T1000 (cell line): ENCODE results near the gene UNC5B.

Source experiments
- DNase-seq: peaks from one replicate; lab custom pipeline; 2025; ENCODE audit warnings: mixed read lengths; lab: John Stamatoyannopoulos, UW

Gene UNC5B

DNA sequence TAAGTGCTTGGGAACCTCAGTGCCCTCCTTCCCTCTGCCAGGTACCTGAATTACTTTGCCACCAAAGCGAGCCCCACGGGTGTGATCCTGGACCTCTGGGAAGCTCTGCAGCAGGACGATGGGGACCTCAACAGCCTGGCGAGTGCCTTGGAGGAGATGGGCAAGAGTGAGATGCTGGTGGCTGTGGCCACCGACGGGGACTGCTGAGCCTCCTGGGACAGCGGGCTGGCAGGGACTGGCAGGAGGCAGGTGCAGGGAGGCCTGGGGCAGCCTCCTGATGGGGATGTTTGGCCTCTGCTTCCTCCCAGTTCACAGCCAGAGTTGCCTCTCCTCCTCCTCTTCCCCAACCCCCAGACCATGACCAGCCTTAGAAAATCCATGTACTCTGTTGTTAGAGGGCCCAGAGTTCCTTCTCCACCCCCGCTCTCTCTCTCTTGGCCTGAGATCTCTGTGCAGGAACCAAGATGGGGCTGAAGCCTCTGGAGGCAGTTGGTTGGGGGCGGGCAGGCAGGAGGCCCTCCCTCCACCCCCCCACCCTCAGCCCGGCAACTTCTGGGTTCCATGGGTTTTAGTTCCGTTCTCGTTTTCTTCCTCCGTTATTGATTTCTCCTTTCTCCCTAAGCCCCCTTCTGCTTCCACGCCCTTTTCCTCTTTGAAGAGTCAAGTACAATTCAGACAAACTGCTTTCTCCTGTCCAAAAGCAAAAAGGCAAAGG, 86.9 kb downstream of the UNC5B start:
- no peak for DNase-seq

DNA sequence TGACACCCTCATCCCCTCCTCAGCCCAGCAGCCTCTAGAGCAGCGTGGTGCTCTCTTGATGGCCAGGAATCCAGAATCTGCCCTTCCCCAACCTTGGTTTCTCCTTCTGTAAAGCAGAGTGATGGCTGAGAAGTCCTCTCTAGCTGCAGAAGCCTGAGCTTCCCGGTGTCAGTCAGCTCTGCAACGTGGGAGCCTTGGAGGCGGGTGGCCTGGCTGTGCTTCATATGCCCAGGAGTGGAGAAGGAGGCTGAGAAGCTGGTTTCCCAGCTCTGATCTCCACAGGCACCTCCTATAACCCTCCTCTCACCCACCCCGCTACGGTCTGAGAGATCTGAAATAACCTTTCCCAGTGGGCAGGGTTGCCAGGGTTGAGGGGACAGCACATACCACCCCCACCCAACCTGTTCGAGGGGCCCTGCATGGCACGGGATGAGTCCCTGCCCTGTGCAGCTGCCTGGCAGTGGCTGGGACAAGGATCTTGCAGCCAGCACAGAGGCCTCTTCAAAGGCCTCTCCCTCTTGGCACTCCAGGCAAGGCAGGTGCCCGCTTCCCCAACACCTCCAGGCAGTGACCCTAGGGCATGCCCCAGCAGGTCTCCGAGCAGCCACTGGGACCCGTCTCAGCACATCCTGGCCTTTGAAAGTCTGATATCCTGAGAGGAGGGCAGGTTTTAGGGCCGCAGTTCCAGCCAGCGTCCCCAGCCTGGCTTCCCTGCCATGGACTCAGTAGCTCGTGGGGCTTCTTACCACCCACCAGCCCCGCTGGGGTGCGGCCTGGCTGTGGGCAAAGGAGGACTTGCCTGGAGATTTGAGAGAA, 88.4 kb downstream of the UNC5B start:
- no peak for DNase-seq

GRCh38 chr10:71301371-71301916, 89.1 kb downstream of the UNC5B start:
- no peak for DNase-seq

GRCh38 chr10:71302451-71302850, 90.1 kb downstream of the UNC5B start:
- DNase-seq: no peak

DNA sequence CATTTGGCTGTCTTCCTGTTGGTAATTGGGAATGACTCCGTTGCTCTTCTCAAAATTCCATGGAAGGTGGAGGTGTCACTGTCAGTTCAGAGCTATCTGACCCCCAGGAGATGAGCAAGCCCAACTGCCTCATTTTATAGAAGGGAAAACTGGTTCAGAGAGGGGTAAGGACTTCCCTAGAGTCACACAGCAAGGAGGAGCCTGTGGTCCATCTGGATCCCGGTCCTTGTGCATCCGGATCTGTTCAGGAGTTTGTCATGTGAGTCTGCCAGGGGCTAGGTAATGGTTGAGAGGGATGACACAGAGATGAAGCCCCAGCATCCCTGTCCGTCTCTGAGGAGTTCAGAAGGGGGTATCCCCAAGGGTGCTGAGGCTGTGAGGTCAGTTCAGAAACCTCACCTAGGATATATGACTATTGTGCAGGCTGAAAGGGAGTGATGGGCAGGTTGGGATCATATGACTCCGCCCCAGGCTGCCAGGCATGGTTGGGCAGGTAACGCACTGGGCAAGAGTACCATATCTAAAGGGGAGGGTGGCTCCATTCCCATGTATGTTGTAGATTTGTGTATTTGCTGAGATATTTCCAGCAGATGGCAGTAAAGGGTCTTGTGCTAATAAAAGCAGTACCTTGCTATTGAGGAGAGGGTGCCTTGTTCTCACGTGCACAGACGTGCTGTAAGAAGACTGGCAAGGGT, 90.7 kb downstream of the UNC5B start:
- no peak for DNase-seq

DNA sequence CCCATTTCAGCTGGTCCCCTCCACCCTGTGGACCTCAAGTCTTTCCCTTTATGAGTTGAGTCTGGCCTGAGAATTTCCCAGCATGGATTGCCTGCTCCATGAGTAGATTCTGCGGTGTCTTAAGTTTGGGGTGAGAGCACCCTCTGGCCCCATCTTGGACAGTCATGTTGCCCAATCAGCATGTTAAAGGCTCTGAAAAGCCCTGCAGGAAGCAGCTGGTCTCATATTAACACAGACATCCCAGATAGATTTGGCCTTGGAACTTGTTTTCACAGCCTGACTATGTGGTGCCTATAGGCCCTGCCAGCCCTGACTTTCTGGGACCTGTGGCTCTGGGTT, 91.2 kb downstream of the UNC5B start:
- DNase-seq: no peak

- DNase-seq: no peak
Measured at GRCh38 chr10:71304914-71305313, 92.5 kb downstream of the UNC5B start.

DNA sequence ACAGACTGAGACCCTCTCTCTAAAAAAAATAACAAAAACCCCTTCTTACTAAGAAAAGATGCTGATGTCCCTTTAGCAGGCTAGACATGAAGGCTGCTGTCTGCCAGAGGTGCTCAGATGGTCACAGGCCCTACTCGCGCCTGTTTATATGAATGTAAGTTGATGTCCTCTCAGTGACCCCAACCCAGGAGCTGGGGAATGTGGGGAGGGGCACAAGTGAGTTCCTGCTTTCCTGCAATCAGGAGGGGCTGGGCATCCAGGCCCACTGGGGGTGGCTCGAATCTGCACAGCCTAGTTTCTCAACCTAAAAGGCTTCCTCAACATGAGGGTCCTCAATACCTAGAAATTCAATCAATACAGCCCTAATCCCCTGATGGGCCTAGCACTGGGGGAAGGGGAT, 94.6 kb downstream of the UNC5B start:
- no peak for DNase-seq

DNA sequence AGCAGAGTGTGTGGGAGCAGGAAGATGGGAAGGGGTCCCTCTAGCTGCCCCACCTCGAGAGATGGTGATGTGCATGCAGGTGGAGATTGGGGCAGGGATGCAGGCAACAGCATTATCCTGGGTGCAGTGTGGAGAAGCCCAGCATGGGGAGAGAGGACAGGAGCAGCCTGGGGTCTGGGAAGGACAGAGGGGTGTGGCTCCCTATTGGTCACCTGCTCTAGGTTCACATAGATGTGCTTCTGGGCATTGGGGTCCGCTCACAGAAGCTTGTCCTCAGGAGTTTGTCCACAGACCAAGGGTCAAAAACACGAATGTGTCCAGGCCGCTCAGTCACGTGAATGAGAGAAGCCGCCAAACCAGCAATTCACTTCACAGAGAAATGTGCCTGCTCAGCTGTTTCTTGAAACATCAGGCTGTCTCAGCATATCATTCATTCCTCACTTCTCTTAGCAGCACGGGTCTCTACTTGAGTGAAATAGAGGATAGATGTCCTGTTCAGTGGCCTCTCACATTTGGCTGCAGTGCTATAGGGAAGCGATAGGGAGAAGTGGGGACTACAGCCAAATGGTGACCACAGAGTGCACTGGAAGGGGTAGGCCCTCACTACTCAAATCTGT, 95.2 kb downstream of the UNC5B start:
- DNase-seq: no peak

- no peak for DNase-seq
Measured at GRCh38 chr10:71308244-71308643, 95.9 kb downstream of the UNC5B start.

- DNase-seq: no peak
Measured at GRCh38 chr10:71308985-71309384, 96.6 kb downstream of the UNC5B start.

- DNase-seq: no peak
Measured at GRCh38 chr10:71309919-71310318, 97.5 kb downstream of the UNC5B start.

- DNase-seq: no peak
Measured at GRCh38 chr10:71312220-71312619, 99.8 kb downstream of the UNC5B start.

GRCh38 chr10:71312811-71313789, 100.7 kb downstream of the UNC5B start:
- no peak for DNase-seq

DNA sequence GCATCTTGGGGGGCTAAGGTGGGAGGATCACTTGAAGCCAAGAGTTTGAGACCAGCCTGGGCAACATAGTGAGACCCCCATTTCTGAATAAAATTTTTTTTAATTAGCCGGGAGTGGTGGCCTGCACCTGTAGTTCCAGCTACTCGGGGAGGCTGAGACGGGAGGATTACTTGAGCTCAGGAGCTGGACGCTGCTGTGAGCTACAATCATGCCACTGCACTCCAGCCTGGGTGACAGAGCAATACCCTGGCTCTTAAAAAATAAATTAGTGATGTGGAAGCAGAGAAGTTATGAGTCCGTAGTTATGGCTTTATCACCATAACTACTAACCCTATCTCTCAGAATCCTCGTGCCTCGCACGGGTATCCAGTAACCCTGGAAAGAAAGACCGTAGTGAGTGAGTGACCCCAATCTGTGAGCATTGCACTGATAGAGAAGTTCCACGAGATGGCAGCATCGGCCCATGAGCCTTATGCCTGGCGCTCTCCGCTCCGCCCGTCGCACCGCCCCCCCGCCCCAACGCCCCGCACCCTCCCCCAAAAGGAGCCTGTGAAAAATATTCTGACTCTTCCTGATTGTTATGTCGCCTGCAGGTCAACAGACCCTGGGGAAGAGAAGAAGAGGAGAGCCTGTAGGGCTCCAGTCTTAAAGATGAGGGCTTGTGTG, 101.8 kb downstream of the UNC5B start:
- peak; percentile 6 for DNase-seq

GRCh38 chr10:71314694-71315225, 102.4 kb downstream of the UNC5B start:
- DNase-seq: no peak

DNA sequence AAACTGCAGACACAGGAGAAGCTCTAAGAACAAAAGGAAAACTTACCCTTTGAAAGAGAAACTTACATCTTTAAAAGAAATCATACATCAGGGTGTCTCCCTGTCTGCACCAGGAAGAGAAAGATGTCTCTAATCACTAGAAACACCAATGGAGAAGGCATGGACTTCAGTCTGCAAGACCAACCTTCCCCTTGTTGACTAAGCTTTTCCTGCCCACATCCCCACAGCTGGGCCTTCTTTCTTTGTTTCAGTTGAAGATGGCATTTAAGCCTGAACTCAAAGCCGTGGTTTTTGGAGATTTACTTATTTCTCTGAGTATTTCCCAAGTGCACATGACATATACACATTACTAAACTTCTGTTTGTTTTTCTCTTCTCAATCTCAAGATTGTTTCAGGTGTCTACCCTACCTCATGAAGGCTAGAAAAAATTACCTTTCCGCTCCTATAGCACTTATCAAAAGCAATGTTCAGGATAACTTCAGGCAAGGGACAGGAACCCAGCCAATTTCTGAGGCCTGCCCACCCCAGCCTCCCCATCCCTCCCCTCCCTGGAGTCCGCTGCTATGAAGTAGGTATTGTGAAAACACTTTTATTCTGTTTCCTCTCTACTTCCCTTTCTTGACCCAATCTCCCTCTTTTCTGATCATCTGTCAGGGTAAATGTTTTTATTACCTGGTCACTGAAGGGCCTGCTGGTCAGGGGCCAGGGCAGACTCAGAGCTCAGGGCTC, 103.9 kb downstream of the UNC5B start:
- DNase-seq: no peak

- DNase-seq: no peak
Measured at GRCh38 chr10:71316786-71317160, 104.4 kb downstream of the UNC5B start.

DNA sequence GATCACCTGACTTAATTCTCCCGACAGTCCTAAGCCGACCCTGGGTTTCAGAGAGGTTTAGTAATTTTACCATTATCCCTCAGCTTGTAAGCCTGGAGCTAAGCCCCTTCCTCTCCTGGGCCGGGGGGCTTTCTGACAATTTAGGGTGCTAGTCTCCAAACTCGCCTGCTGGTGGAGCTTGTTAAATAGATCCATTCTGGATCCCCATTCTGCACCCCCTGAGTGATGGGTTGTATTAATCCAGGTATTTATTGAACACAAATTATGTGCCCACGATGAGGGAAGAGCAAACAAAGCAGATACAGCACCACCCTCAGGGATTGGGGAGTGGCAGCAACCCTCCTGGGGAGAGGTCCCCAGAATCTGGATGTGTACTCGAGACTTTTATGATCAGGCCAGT, 105.4 kb downstream of the UNC5B start:
- no peak for DNase-seq
